Upper lobe of right lung (tissue), 1 donor: ENCODE measurements around the gene ZBTB17. TPM values are rescaled to one million over a fixed set of nuclear protein-coding genes. Genes with fewer than 3 reads are reported as not detected.

Experiments used
- ATAC-seq: fragments of 200-7000 bp; cut with Tn5 transposase; one replicate; pipeline ENCODE4 v1.9.1; 2020; ENCODE audit warnings: mild to moderate bottlenecking, moderate library complexity
- DNase-seq: peaks from one replicate; pipeline ENCODE4 v3.0.0-alpha.2; 2020
- H3K27ac ChIP-seq: fragments of 200-600 bp; one replicate; pipeline ENCODE4 v1.8.0; 2022
- H3K27me3 ChIP-seq: fragments of 200-600 bp; one replicate; pipeline ENCODE4 v1.8.0; 2022; ENCODE audit warnings: mild to moderate bottlenecking
- H3K36me3 ChIP-seq: fragments of 200-600 bp; one replicate; pipeline ENCODE4 v1.8.0; 2022
- H3K4me1 ChIP-seq: fragments of 200-600 bp; one replicate; pipeline ENCODE4 v1.8.0; 2022
- H3K4me3 ChIP-seq: fragments of 200-600 bp; one replicate; pipeline ENCODE4 v1.8.0; 2022; ENCODE audit warnings: mild to moderate bottlenecking
- H3K9me3 ChIP-seq: fragments of 200-600 bp; one replicate; pipeline ENCODE4 v1.8.0; 2022
- CTCF ChIP-seq: fragments of 200-600 bp; IDR thresholded peaks from one replicate; pipeline ENCODE4 v1.8.0; 2022; ENCODE audit warnings: antibody characterized with exemption
- intact Hi-C: fragments of 100-400 bp; cut with DNase I; formaldehyde crosslinking; loops from one replicate; pipeline ENCODE4 v1.11.0; 2022
- total RNA-seq: library from RNA; stranded (reverse); fragmentation: NEBNext Ultra II Directional; extraction: Animal tissue kit (Norgen Biotek cat#: 25700); gene quantifications from one replicate; pipeline ENCODE4 v1.2.1, GENCODE V29; 2021
- donor health status: DM: no; HTN: yes; CAD: no; lungs with severe emphysema.

The ZBTB17 gene
- total RNA-seq, 1 donor from 2014 or later, result 42.3 TPM

GRCh38 chr1:15950302-15950701 lies 25.6 kb downstream of the ZBTB17 start:
- DNase-seq (no peak), ATAC-seq (no peak)
- no peaks in the 10 kb centered on the region for H3K9me3 ChIP-seq
- H3K4me1 ChIP-seq, result peaks cover 73% of the 10 kb centered on the region
- intact Hi-C loops, result no loop called here
- H3K4me3 ChIP-seq, result no peak overlapping the region
- peaks cover 21% of the 10 kb centered on the region for H3K36me3 ChIP-seq
- peak overlapping the region; percentile 89 for H3K27ac ChIP-seq
- no peaks in the 10 kb centered on the region for H3K27me3 ChIP-seq
- TF ChIP-seq CTCF, result no peak

- ATAC-seq (peak; percentile 85), DNase-seq (peak; percentile 92)
- H3K4me1 ChIP-seq, result peaks cover 70% of the 10 kb centered on the region
- no peaks in the 10 kb centered on the region for H3K27me3 ChIP-seq
- intact Hi-C loops, result no loop called here
- no peak for TF ChIP-seq CTCF
- H3K9me3 ChIP-seq, result no peaks in the 10 kb centered on the region
- peaks cover 26% of the 10 kb centered on the region for H3K36me3 ChIP-seq
- peak overlapping the region; percentile 31 for H3K4me3 ChIP-seq
- peak overlapping the region; percentile 89 for H3K27ac ChIP-seq
These were observed 26.3 kb downstream of the ZBTB17 start for GRCh38 chr1:15949453-15950245.

- TF ChIP-seq CTCF, result peak; percentile 11
- Histone ChIP-seq H3K27me3 (no peaks in the 10 kb centered on the region), H3K4me1 (peaks cover 61% of the 10 kb centered on the region), H3K36me3 (peaks cover 35% of the 10 kb centered on the region), H3K27ac (peak overlapping the region; percentile 89), H3K4me3 (peak overlapping the region; percentile 31), H3K9me3 (no peaks in the 10 kb centered on the region)
- intact Hi-C loops, result no loop called here
- ATAC-seq (peak; percentile 52), DNase-seq (peak; percentile 80)
These were observed 27.1 kb downstream of the ZBTB17 start for GRCh38 chr1:15948595-15949452.

- peaks cover 55% of the 10 kb centered on the region for H3K4me1 ChIP-seq
- no peak for TF ChIP-seq CTCF
- no peak for DNase-seq
These were observed 27.8 kb downstream of the ZBTB17 start for GRCh38 chr1:15948091-15948591.

GRCh38 chr1:15947382-15948090 lies 28.4 kb downstream of the ZBTB17 start:
- no peak for TF ChIP-seq CTCF
- intact Hi-C loops, result no loop called here
- no peaks in the 10 kb centered on the region for H3K9me3 ChIP-seq
- no peak overlapping the region for H3K4me3 ChIP-seq
- ATAC-seq (no peak), DNase-seq (no peak)
- H3K27me3 ChIP-seq, result no peaks in the 10 kb centered on the region
- peaks cover 49% of the 10 kb centered on the region for H3K4me1 ChIP-seq
- H3K27ac ChIP-seq, result peak overlapping the region; percentile 89
- peaks cover 48% of the 10 kb centered on the region for H3K36me3 ChIP-seq

More at GRCh38 chr1:15948091-15948591, 27.8 kb downstream of the ZBTB17 start:
- H3K27me3 ChIP-seq, result no peaks in the 10 kb centered on the region
- peaks cover 41% of the 10 kb centered on the region for H3K36me3 ChIP-seq
- intact Hi-C loops, result no loop called here
- no peak for ATAC-seq
- H3K9me3 ChIP-seq, result no peaks in the 10 kb centered on the region
- H3K27ac ChIP-seq, result peak overlapping the region; percentile 89
- no peak overlapping the region for H3K4me3 ChIP-seq
